Stimulated activated CD8-positive, alpha-beta memory T cell treated with anti-CD3 and anti-CD28 coated beads, Interleukin-2, amount 100 ng/mL, for 1 hour (primary cell): ENCODE results near the gene GBGT1.

Experiments
- DNase-seq, 2 donors: peaks; one replicate each; pipeline ENCODE4 v3.0.0-alpha.2; 2020; ENCODE audit warnings: low read depth in 2 of 2

GBGT1 gene

DNA sequence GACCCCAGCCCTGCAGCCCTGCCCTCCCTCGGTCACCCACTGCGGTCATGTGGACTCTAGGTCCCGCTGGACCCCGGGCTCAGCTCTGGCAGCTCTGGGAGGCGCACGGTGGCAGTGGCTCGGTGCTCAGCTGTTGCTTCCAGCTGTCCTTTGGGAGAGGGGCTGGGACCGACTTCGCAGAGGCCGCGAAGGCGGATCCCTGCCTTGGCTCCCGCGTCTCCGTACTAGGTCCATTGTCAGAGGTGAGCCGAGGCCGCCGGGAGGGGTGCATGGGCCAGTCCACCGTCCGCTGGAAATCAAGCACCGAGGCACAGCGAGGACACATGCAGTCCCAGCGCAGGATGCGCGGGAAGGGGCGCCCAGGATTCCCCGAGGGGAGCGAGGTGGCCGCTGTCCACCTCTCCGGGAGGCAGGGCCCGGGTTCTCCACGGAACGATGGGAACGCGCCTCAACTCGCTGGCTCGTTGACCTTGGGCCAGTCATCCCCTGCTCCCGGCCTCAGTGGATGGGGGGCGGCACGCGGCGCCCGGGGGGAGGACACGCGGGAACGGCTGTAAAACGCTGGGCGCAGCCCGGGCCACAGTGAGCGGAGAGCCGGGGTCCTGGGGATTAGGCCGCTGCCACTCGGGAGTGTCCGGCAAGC lies 732 bp downstream of the GBGT1 start:
- DNase-seq, result no peak

DNA sequence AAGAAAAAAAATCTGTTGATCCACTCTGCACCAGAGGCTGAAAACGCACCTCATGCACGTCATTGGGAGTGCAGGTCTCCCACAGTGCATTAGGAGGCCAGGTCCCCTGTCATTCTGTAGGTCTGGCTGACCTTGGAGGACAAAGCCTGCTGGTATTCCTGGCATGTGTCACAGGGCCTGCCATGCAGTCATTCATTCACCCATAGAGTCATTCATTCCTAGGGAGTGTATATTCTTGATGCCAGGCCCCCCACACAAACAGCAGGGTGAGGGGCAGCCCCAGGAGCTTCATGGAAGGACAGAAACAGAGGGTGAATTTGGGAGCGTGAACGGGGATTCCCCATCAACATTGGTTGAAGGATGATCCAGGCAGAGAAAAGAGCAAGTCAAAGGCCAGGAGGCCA lies 2.2 kb downstream of the GBGT1 start:
- no peak for DNase-seq

DNA sequence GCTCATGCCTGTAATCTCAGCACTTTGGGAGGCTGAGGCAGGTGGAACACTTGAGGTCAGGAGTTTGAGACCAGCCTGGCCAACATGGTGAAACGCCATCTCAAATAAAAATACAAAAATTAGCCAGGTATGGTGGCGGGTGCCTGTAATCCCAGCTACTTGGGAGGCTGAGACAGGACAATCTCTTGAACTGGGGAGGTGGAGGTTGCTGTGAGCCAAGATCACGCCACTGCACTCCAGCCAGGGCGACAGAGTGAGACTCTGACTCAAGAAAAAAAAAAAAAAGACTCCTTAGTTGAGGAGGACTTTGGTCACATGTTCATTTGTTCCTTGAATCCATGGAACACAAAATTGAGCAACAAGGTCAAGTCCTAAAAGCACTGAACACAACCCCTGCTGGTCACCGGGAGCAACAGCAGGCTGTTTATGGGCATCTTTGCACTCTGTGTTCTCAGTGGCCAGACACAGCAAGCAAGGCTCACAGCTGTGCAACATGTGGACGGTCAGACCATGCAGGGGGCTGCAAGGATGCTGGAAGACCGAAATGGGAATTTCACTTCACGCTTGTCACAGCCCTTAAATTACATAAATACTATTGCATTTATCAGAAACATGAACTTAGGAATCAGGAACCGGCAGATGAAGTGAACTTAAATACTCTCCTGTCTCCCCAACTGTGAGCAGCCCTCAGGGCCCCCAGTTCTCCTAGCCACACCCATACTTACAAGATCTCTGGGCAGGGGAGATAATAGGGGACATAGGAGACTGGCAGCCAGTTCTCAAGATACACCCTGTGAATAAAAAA lies 2.8 kb downstream of the GBGT1 start:
- DNase-seq, result no peak

DNA sequence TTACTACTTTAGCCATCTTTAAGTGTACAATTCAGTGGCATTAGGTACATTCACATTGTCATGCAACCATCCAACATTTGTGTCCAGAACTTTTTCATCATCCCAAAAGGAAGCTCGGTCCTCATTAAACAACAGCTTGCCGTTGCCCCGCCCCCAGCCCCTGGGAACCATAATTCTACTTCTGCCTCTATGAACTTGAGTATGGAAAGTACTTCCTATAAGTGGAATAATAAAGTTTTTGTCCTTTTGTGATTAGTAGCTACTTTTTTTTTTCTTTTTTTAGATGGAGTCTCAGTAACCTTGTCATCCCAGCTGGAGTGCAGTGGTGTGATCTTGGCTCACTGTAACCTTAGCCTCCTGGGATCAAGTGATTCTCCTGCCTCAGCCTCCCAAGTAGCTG lies 5.0 kb downstream of the GBGT1 start:
- DNase-seq, result no peak

DNA sequence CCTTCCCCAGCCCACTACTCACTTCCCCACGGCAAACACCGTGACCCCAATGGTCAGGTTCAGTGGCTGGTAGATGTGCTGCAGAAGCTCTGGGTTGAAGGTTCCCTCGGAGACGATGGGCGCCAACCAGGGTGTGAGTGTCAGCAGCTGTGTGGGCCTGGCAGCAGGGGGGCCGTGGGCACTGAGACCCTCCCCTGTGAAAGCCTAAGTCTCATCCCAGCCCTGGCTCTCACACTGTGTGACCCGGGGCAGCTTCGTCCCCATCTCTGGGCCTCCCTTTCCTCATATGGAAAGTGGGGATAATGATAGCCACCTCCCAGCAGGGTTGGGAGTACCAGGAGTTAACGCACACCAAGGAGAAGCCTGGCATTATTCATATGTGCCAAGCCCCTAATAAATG lies 8.6 kb downstream of the GBGT1 start:
- DNase-seq, result no peak

DNA sequence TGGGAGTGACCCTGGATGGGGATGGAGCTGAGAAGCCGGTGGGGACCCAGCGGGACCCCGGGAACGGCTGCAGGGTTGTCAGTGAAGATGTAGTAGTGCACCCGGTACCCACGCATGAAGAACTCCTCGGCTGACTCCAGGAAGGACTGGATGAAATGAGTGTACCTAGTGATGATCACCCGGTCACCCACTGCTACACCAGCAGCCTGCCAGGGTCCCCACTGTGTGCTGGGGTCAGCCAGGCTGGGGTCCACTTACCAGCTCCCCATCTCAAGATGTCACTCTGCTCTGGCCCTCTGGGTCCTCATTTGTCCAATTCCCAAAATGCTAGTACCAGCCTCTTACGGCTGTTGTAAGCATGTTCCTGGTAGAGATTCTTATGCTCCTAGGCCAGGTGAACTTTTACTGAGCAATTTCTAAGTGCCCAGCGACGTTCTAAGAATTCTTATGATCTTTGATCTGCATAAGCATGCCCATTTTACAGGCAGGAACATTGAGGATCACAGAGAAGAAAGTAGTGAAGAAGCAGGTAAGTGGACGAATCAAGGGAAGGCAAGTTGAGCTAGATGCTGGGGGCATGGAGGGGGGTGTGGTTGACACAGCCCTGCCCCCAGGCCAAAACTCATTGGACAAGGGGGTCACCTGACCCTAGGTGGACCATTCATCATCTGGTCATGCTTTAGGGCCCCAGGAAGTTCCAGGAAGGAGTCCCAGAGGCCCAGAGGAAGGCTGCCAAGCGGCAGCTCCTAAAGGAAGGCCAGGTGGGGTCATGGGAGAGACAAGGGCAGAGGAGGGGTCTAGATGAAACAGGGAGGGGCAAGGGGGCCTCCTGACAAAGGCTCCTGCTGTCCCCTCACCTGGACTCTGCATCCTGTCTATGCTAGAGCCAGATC lies 9.4 kb downstream of the GBGT1 start:
- DNase-seq, result no peak

DNA sequence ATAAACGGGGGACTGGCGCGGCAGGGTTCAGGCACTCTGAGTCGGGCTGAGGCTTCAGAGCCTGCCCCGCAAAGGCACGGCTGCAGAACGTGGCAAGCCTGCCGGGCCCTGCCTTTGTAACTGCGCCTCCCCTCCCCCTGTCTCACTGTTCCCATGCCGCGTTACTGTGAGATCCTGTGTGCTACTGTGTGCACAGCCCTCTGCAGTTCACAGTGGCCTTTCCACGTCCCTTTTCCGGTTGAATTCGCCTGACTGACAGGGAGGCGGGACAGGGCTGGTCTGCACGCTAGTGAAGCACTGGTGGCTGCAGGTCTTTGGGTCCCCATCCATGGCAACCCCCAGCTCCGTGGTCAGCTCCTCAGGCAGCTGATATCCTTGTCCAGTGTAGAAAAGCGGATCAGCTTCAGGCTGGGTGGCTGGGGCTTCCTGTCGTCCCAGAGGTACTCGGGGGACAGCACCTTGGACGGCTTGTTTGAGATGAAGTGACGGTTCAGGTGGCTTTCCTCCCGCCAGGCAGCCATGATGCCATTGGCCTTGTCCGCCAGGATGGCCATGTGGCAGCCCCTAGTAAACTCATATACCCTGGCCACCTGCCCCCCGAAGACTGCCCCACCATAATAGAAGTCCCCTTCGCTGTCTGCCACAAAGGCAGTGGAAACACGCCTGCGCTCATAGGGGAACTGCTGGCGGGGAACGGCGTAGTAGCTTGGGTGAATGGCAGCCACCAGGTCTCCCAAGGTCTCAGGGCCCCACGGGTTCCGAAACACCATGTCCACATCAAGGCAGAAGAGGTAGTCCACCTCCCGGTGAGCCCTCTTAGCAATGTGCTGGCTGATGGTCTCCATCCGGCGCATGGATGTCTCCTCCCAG lies 10.3 kb downstream of the GBGT1 start:
- DNase-seq, result no peak

DNA sequence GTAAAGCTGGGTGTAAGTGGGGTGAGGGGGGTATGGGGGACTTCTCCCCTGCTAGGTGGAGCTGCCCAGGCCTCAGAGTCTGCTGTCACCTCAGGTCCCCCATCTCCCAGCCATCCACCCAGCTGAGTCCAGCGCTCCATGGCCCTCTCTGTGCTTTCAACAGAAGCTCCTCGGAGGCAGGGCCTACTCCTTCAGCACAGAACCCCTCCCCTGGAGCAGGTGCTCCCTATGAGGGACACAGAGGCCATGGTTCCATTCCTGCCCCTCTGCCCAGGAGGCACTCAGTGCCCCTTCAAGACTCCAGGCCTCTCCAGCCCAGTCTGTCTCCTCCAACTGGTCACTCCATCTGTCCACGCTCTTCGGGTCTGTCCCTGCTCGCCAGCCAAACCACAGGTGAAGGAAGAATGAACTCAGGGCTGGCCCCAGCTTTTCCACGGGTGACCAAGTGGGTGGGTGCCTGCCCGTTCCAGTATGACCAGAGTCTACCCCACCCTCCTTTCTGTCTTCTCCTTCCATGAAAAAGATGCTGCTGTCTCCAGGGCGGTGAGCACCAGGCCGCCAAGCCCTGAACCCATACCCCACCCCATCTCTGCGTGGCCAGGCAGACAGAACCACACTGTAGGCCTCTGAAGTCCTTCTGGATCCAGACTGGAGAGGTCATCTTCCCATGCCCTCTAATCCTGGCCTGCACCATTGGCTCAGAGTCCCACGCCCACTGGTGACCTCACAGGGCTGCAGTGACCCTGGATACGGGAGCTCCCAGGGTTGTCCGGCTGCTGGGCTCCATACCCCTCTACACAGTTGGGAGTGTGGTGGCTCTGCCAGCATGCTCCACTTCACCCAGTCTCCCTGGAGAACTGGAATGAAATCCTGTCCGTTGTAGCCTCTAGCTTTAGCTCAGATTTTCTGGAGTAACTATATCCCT lies 11.9 kb downstream of the GBGT1 start:
- DNase-seq, result no peak

DNA sequence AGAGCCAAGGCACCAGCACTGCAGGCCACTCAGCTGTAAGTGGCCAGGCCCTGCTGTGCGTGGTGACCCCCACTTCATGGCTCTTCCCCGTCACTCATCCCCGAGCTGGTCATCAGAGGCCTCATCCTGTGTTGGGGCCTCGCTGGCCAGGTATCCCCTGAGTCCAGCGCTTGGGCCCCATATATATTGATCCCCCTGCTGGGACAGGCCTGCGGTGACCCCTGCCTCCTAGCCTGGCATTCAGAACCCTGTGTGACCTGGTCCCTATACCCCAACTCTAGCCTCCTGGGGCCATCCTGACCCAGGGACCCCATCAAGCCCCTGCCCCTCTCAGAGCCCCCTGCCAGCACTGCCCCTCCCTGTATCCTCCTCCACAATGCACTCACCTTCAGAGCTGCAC lies 12.7 kb downstream of the GBGT1 start:
- DNase-seq, result no peak

DNA sequence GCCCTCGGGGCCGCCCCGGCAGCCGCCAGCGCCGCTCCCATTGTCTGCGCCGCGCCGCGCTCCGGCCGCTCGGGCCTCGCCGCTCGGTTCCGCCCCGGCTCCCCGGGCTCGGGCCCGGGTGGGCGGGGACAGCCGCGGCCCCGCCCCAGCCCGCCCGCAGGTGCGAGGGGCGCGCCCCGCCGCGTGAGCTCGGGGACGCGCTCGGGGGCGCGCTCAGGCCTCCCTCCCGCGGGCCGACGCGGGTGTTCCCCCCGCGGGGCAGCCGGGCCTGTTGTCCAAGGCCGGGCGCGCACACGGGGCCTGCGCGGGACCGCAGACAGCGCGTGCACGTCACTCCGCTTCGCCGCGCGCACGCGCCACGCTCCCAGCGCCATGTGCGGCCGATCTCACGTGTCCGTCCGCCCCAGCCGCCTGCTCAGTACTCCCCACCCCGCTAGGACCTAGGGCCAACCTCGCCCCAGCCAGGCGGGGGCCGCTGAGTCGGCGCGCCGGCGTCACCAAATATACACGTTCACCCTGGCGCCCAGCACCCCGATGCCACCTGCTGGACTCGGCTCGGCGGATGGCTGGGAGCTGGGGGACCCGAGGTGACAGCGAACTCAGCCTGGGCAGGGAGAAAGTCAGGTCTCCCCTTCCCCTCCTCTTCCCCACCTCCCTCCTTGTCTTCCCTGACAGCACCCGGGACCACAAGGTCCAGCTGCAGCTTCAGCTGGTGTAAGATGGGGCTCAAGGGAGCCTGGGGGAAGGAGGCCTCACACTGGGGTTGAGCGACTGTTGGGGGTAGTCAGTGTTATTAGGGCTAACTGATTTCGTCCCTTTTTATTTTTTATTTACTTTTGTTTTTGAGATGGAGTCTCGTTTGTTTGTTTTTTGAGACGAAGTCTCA lies 14.3 kb downstream of the GBGT1 start:
- DNase-seq, result peak; percentile 58 to 65

DNA sequence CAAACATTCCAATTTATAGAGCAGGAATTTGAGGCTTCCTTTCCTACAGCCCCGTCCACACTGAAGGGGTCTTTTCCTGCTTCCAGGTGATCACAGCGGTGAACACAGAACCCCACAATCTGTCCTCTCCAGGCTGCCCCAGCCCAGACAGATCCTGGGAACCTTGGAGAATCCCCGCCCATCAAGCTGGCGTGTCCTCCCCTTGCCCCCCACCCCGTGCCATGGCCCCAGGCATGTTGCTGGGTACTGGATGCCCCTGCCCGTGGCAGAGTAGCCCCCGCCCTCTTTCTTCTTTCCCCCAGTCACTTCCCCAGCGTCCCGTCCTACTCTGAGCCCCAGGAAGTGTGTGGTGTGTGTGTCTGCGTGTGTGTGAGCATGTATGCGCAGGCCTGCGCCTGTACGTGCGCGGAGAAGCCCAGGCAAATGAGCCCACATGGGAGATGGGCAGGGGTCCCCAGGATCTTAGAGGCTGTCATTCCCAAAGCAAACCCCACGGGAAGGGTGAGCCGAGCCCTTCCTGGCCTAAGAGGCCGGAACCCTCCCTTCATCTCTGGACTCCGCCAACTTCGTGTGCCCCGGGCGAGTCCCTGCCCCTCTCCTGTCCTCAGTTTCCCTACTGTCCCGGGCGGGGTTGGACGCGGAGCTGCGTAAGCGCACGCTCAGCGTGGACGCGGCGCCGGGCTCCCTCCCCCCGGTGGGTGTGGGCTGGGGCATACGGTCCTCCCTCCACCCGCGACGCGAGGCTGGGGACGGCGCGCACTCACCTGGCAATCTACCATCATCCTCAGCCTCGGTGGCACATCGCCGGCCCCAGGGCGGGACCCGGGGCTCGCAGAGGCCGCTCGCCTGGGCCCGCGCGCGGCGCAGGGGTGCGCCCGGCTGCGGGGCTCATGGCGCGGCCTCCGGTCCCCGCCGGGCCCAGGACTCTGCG lies 15.2 kb downstream of the GBGT1 start:
- no peak for DNase-seq

DNA sequence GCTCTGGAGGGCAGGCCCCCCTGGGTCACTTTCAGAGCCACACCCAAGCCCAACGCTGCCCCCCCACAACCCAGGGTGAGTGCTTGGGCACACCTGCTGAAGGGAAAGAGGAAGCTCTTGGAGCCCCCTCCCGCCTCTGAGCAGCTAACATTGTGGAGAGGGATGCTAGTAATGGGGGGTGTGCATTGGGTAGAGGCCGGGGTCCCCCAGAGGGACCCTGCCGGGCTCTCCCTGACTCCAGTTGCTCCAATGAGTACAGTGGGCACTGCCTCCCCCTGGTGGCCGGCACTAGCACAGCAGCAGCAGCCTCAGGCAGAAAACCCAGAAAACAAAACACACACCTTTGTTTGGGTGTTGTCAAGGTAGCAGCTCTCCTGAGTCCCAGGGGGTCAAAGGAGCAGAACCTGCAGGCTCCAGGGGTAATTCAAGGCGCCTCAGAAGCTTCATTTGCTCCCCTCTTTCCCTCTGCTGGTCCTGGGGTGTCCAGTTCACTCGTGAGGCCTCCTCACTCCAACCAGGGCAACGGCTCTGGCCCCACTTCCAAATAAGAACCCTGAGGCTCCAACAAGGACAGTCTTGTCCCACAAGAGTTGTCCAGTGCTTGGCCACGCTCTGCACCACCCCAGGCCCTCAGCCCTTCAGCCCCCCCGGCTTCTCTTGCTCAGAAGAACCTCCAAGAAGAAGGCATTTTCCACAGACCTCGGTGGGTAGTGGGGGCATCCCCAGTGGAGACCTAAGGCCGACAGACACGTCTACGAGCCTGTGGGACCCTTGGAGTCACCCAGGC lies 16.1 kb downstream of the GBGT1 start:
- peak; percentile 66 to 73 for DNase-seq

DNA sequence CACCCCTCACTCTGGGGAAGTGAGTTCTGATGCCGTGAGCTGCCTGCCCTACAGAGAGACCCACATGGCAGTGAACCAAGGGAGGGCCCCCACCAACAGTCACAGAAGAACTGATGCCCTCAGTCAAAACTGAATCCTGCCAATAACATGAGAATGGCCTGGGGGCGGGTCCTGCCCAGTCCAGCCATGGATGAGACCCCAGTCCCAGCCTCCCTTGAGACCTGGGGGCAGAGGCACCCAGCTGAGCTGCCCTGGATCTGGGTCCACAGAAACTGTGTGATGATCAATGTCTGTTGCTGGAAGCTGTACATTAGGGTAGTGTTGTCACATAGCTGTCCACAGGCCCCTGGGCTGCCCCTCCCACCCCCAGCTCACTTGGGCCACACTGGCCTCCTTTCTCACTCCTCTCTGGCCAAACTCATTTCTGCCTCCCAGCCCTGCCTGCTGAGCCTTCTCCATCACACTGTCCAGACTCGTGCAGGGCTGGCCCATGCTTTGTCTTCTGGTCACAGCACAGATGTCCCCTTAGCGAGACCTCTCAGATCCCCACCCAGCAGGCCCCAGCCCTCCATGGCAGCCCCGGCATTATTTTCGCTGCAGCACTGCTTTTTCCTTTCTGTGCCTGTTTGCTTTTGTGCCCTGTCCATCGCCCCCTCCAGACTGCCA lies 16.8 kb downstream of the GBGT1 start:
- no peak for DNase-seq

DNA sequence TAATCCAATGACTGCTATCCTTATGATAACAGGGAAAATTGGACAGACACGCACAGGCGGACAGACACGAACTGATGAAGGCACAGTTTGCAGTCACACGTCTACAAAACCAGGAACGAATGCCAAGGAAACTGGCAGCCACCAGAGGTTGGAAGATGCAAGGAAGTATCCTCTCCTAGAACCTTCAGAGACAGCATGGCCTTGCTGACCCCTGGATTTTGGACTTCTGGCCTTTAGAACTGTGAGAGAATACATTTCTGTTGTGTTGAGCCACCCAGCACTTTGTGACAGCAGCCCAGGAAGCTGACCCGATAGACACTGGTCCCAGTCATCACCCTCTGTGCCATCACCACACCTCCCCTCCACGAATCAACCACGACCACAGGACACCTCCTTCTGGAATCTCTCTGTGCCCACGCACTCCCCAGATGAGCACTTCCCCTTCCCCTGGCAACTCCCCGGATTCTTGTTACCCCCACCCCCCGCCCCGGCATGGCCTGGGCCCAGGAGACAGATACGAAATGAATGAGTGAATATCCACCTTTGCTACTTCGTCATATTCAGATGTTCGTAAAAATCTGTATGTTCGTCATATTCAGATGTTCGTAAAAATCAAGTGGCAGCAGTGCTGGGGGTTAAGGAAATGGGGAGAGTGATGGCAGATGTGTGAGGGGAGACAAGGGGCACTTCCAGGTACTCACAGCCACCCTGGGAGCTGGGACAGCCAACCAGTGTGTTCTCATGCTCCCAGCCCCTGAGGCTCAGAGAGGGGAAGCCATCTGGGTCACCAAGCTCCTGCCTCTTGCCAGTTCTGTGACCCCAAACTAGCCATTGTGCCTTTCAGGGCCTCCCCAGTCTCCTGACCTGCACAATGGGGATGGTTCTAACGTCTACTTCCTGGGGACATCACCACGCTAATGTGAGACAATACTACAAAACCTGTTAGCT lies 18.5 kb downstream of the GBGT1 start:
- no peak for DNase-seq

DNA sequence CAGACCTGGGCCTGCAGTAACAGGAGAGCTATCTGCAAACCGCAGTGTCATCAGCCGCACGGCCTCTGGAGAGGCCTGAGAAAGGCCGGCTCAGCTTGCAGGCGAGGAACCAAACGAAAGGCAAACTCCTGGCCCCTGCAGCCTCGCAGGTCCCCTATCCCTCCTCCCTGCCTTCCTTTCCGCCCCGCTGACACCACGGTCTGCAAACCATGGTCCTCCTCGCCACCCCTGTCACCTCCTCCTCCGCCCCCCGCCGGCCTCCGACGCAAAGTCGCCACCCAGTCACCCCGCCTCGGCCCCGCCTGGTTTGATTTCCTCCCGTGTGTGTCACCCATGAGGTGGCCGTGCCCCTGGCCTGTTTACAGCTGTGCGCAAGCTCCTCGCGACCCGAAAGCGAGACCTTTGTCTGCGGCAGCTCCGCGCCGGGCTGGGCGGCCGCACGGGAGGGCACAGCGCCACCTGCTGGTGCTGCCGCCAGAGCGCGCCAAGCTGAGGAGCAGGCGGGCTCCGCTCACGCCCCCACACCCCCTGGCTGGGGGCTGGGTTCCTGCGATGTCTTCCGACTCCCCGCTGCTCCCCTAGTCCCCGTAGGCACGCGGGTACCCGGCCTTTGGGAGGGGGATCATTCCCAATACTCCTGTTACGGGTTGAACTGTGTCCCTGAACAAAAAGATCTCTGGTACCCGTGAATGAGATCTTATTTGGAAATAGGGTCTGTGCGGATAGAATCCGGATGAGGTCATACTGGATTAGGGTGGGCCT lies 19.4 kb downstream of the GBGT1 start:
- peak; percentile 80 to 90 for DNase-seq
